ENCODE data around the gene DLD.
"Not testable (repeated sequence)": the region's sequence is repeated elsewhere in the genome, so short reads cannot be mapped to it uniquely, and the experiment has no call there.

Gene DLD

GRCh38 chr7:107917763-107918651 is 27.0 kb downstream of the DLD start:
- no peak for DNase-seq (ENCODE audit: low spot score)

- no peak for DNase-seq (ENCODE audit: low spot score)
Observed at GRCh38 chr7:107918948-107919347, 28.0 kb downstream of the DLD start.

GRCh38 chr7:107920048-107920772 is 29.2 kb downstream of the DLD start:
- DNase-seq (ENCODE audit: low spot score) = no peak

- DNase-seq (ENCODE audit: low spot score) = not testable (repeated sequence)
Observed at GRCh38 chr7:107921826-107922225, 30.8 kb downstream of the DLD start.

GRCh38 chr7:107922886-107923285 is 31.9 kb downstream of the DLD start:
- no peak for DNase-seq (ENCODE audit: low spot score)

- DNase-seq (ENCODE audit: low spot score) = no peak
Observed at GRCh38 chr7:107924841-107925504, 34.0 kb downstream of the DLD start.

GRCh38 chr7:107926481-107926880 is 35.5 kb downstream of the DLD start:
- DNase-seq (ENCODE audit: low spot score) = no peak

- no peak for DNase-seq (ENCODE audit: low spot score)
Observed at GRCh38 chr7:107931740-107932515, 40.9 kb downstream of the DLD start.

- no peak for DNase-seq (ENCODE audit: low spot score)
Observed at GRCh38 chr7:107932805-107933204, 41.8 kb downstream of the DLD start.

- DNase-seq (ENCODE audit: low spot score) = no peak
Observed at GRCh38 chr7:107933386-107934013, 42.5 kb downstream of the DLD start.

- no peak for DNase-seq (ENCODE audit: low spot score)
Observed at GRCh38 chr7:107934991-107935770, 44.2 kb downstream of the DLD start.

GRCh38 chr7:107936312-107936711 is 45.3 kb downstream of the DLD start:
- no peak for DNase-seq (ENCODE audit: low spot score)

- no peak for DNase-seq (ENCODE audit: low spot score)
Observed at GRCh38 chr7:107937531-107937930, 46.5 kb downstream of the DLD start.

- no peak for DNase-seq (ENCODE audit: low spot score)
Observed at GRCh38 chr7:107938456-107939250, 47.7 kb downstream of the DLD start.

GRCh38 chr7:107939573-107940489 is 48.8 kb downstream of the DLD start:
- DNase-seq (ENCODE audit: low spot score) = no peak

GRCh38 chr7:107940951-107941350 is 50.0 kb downstream of the DLD start:
- no peak for DNase-seq (ENCODE audit: low spot score)

- DNase-seq (ENCODE audit: low spot score) = no peak
Observed at GRCh38 chr7:107943018-107943417, 52.0 kb downstream of the DLD start.

- DNase-seq (ENCODE audit: low spot score) = no peak
Observed at GRCh38 chr7:107944411-107945169, 53.6 kb downstream of the DLD start.
